GM10248 (cell line): ENCODE results near the gene UNC5B.
"Not testable (repeated sequence)": the region's sequence is repeated elsewhere in the genome, so short reads cannot be mapped to it uniquely, and the experiment has no call there.

ENCODE experiments used
- CTCF ChIA-PET: fragments of 300-600 bp; sonication (Branson Sonifier 250); formaldehyde crosslinking; extraction: SDS; loops from one replicate; lab custom pipeline; 2021; ENCODE audit warnings: antibody characterized with exemption; lab: Yijun Ruan, JAX
- POLR2A ChIA-PET: fragments of 350-650 bp; sonication (Branson Sonifier 250); formaldehyde crosslinking; extraction: SDS; loops from one replicate; lab custom pipeline; 2020; ENCODE audit warnings: antibody characterized with exemption; lab: Yijun Ruan, JAX
- DNase-seq: peaks from one replicate; pipeline ENCODE4 v3.0.0; 2012; ENCODE audit errors: extremely low spot score
- CTCF ChIP-seq: IDR thresholded peaks from 2 replicates; pipeline ENCODE4 v1.5.1; 2012; ENCODE audit warnings: mild to moderate bottlenecking, low read depth; ENCODE audit errors: extremely low read depth, missing control alignments, control extremely low read depth

Gene UNC5B

GRCh38 chr10:71294856-71295255 is 82.5 kb downstream of the UNC5B start:
- DNase-seq, result no peak
- ChIA-PET CTCF (interaction anchor here (1.2 to 1.5 kb wide), 3 partner anchors 9 to 12 kb away, joined by 3 to 4 read pairs (median 4); no protein-coding TSS in a partner anchor), POLR2A (no interaction called here)
- TF ChIP-seq CTCF, result no peak

GRCh38 chr10:71295641-71296040 is 83.3 kb downstream of the UNC5B start:
- CTCF ChIA-PET, result interaction anchor here (0.7 to 1.6 kb wide), 5 partner anchors 11 to 275 kb away, joined by 3 to 5 read pairs (median 3); no protein-coding TSS in a partner anchor
- DNase-seq, result no peak
- POLR2A ChIA-PET, result no interaction called here
- TF ChIP-seq CTCF, result no peak

GRCh38 chr10:71296086-71296485 is 83.7 kb downstream of the UNC5B start:
- ChIA-PET POLR2A (no interaction called here), CTCF (interaction anchor here (0.7 to 1.6 kb wide), 4 partner anchors 11 to 274 kb away, joined by 3 to 5 read pairs (median 3); no protein-coding TSS in a partner anchor)
- no peak for TF ChIP-seq CTCF
- no peak for DNase-seq

- CTCF ChIA-PET, result interaction anchor here (1.6 kb wide), 1 partner anchor 273 kb away, joined by 5 read pairs; no protein-coding TSS in a partner anchor
- DNase-seq, POLR2A ChIA-PET: not testable (repeated sequence)
These were observed 84.4 kb downstream of the UNC5B start for GRCh38 chr10:71296811-71297210.

GRCh38 chr10:71297343-71297742 is 85.0 kb downstream of the UNC5B start:
- no peak for TF ChIP-seq CTCF
- CTCF ChIA-PET, result no interaction called here
- POLR2A ChIA-PET, result no interaction called here
- no peak for DNase-seq

GRCh38 chr10:71299071-71299785 is 86.9 kb downstream of the UNC5B start:
- TF ChIP-seq CTCF, result no peak
- DNase-seq, result no peak
- ChIA-PET CTCF (interaction anchor here (1.3 kb wide), 1 partner anchor 14 kb away, joined by 4 read pairs; no protein-coding TSS in a partner anchor), POLR2A (no interaction called here)
